ENCODE data around the gene NXNL2.

NXNL2 gene

GRCh38 chr9:88579050-88579715 is 44.2 kb downstream of the NXNL2 start:
- DNase-seq: no peak

- DNase-seq: no peak
Measured at GRCh38 chr9:88580961-88581360, 46.0 kb downstream of the NXNL2 start.

GRCh38 chr9:88583901-88584596 is 49.1 kb downstream of the NXNL2 start:
- no peak for DNase-seq

- no peak for DNase-seq
Measured at GRCh38 chr9:88585426-88585825, 50.4 kb downstream of the NXNL2 start.

- DNase-seq: no peak
Measured at GRCh38 chr9:88586452-88586851, 51.5 kb downstream of the NXNL2 start.

- no peak for DNase-seq
Measured at GRCh38 chr9:88587182-88587581, 52.2 kb downstream of the NXNL2 start.

- DNase-seq: no peak
Measured at GRCh38 chr9:88587885-88588649, 53.1 kb downstream of the NXNL2 start.

GRCh38 chr9:88589656-88590055 is 54.7 kb downstream of the NXNL2 start:
- DNase-seq: no peak

GRCh38 chr9:88590558-88591146 is 55.7 kb downstream of the NXNL2 start:
- DNase-seq: peak; percentile 7 to 10

GRCh38 chr9:88593537-88594185 is 58.7 kb downstream of the NXNL2 start:
- DNase-seq: peak; percentile 5 to 45

All from SW 1271 (cell line).